CD4-positive, alpha-beta T cell treated with Interleukin-17A for 4 hours (primary cell): ENCODE results near the gene ADA.

Experiments used
- DNase-seq: peaks from one replicate; pipeline ENCODE4 v3.0.0-alpha.2; 2020; ENCODE audit warnings: mixed read lengths

ADA gene

GRCh38 chr20:44574372-44574771 lies 77.1 kb downstream of the ADA start:
- DNase-seq: no peak

GRCh38 chr20:44573501-44573869 lies 78.0 kb downstream of the ADA start:
- no peak for DNase-seq

GRCh38 chr20:44572551-44573500 lies 78.7 kb downstream of the ADA start:
- DNase-seq: no peak

GRCh38 chr20:44571362-44571988 lies 80.0 kb downstream of the ADA start:
- no peak for DNase-seq

- no peak for DNase-seq
Measured at GRCh38 chr20:44570367-44570766, 81.1 kb downstream of the ADA start.
